ENCODE measurements around the gene KRTAP5-7. TPM values are rescaled to one million over a fixed set of nuclear protein-coding genes. Genes with fewer than 3 reads are reported as not detected.
"Not testable (repeated sequence)": the region's sequence is repeated elsewhere in the genome, so short reads cannot be mapped to it uniquely, and the experiment has no call there.

KRTAP5-7 gene
- polyA plus RNA-seq, 3 donors: 0.03 TPM; not detected in 2

GRCh38 chr11:71525188-71525937, 1.7 kb upstream of the KRTAP5-7 start:
- no peak overlapping the region for H3K27ac ChIP-seq (ENCODE audit: low read depth, low read length)
- WGBS, 3 donors: 65 to 81% (median 65%) methylated on average over 3 of the region's 3 CpGs

DNA sequence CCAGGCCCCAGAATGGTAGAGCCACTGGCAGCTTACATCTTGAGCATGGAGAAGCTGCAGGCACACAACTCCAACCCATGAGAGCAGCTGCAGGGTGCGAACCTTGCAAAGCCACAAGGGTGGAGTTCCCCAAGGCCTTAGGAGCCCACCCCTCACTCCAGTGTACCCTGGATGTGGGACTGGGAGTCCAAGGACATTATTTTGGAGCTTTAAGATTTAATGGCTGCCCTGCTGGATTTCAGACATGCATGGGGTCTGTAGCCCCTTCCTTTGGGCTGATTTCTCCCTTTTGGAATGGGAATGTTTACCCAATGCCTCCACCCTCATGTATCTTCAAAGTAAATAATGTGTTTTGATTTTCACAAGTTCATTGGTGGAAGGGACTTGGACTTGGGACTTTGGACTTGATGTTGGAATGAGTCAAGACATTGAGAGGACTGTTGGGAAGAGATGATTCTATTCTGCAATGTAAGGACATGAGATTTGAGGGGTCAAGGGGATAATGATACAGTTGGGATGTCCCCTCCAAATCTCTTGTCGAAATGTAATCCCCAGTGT, 1.1 kb upstream of the KRTAP5-7 start:
- H3K27ac ChIP-seq (ENCODE audit: low read depth, low read length): no peak overlapping the region
- WGBS, 3 donors: 82 to 93% (median 88%) methylated on average over 2 of the region's 2 CpGs

DNA sequence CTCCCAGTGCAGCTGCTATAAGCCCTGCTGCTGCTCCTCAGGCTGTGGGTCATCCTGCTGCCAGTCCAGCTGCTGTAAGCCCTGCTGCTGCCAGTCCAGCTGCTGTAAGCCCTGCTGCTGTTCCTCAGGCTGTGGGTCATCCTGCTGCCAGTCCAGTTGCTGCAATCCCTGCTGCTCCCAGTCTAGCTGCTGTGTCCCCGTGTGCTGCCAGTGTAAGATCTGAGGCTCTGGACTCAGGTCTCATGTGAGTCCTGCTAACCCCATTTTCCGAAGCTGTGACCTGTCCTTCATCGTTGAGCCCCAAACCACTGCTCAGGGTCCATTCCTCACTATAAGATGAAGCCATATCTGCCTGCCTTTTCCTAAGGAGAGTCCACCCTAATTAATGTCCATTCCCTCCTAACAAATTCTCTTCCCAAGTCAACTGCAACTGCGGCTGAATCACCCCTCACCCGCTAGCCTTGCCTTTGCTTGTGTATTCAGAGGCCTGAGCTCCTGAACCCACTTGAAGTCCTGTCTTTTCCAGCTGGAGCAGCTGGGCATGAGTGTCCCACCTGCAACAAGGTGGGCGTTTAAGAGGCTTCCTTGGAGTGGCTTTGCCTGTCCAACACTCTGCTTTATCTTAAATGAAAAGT, 626 bp downstream of the KRTAP5-7 start:
- WGBS, 3 donors: 85 to 94% (median 93%) methylated on average over 6 of the region's 6 CpGs
- no peak overlapping the region for H3K27ac ChIP-seq (ENCODE audit: low read depth, low read length)

GRCh38 chr11:71530602-71531001, 3.5 kb downstream of the KRTAP5-7 start:
- no peak overlapping the region for H3K27ac ChIP-seq (ENCODE audit: low read depth, low read length)
- WGBS, 3 donors: 83 to 91% (median 88%) methylated on average over 11 of the region's 11 CpGs

GRCh38 chr11:71532036-71532610, 5.1 kb downstream of the KRTAP5-7 start:
- H3K27ac ChIP-seq (ENCODE audit: low read depth, low read length): no peak overlapping the region
- 70 to 85% (median 76%) methylated on average over 10 of the region's 10 CpGs for WGBS, 3 donors

GRCh38 chr11:71534711-71535608, 7.9 kb downstream of the KRTAP5-7 start:
- 32 to 69% (median 69%) methylated on average over 17 of the region's 17 CpGs for WGBS, 3 donors
- not testable (repeated sequence) for H3K27ac ChIP-seq (ENCODE audit: low read depth, low read length)

DNA sequence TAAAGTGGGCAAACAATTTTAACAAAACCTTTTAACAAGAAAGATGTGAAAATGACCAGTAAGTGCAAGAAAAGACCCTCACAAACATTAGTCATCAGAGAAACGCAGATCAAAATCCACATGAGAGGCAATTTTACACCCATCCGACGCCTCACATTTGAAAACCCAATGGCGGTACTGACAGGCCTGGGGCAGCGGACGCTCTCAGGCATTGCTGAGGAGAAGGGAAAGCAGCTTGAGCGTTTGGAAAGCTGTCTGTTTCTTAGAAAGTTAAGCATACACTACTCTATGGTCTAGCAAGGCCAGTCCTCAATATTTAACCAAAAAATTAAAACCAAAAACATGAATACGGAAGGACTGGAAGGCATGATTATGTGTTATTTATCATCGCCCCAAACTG, 8.8 kb downstream of the KRTAP5-7 start:
- no peak overlapping the region for H3K27ac ChIP-seq (ENCODE audit: low read depth, low read length)
- WGBS, 3 donors: 92 to 96% (median 96%) methylated on average over 9 of the region's 9 CpGs

DNA sequence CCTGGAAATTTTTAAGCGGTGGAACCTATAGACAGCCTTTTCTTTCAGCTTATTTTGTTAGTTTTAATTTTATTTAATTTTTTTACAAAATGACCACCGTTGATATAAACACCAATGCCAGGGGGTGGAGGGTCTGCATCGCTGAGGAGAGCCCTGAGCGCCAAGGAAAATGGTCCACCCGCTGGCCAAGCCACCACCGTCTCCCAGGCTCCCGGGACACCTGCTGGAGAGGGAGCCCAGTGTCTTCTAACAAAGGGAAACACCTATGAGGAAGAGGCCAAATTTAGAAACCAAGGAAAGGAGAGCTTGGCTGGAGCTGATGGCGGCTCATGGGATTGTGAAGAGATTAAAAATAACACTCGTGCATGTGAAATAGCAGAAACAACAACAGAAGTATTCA, 10.5 kb downstream of the KRTAP5-7 start:
- 79 to 90% (median 82%) methylated on average over 9 of the region's 9 CpGs for WGBS, 3 donors
- no peak overlapping the region for H3K27ac ChIP-seq (ENCODE audit: low read depth, low read length)

DNA sequence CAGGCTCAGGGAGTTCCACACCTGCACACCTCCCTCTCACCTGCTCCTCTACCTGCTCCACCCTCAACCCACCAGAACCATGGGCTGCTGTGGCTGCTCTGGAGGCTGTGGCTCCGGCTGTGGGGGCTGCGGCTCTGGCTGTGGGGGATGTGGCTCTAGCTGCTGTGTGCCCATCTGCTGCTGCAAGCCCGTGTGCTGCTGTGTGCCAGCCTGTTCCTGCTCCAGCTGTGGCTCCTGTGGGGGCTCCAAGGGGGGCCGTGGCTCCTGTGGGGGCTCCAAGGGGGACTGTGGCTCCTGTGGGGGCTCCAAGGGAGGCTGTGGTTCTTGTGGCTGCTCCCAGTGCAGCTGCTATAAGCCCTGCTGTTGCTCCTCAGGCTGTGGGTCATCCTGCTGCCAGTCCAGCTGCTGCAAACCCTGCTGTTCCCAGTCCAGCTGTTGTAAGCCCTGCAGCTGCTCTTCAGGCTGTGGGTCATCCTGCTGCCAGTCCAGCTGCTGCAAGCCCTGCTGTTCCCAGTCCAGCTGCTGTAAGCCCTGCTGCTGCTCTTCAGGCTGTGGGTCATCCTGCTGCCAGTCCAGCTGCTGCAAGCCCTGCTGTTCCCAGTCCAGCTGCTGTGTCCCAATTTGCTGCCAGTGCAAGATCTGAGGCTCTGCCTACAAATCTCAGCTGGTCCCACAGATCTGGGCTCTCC, 11.1 kb downstream of the KRTAP5-7 start, which contains the start of gene KRTAP5-8:
KRTAP5-8 (plus strand) TSS at position 49 of the 689 bp plus-strand sequence; CDS start at position 80, 31 bp downstream.
- H3K27ac ChIP-seq (ENCODE audit: low read depth, low read length): not testable (repeated sequence)
- 52 to 81% (median 53%) methylated on average over 4 of the region's 4 CpGs for WGBS, 3 donors

- whole genome bisulfite sequencing, 3 donors: 86 to 93% (median 92%) methylated on average over 4 of the region's 4 CpGs
- H3K27ac ChIP-seq (ENCODE audit: low read depth, low read length): no peak overlapping the region
Observed at GRCh38 chr11:71538666-71538990, 11.6 kb downstream of the KRTAP5-7 start.

DNA sequence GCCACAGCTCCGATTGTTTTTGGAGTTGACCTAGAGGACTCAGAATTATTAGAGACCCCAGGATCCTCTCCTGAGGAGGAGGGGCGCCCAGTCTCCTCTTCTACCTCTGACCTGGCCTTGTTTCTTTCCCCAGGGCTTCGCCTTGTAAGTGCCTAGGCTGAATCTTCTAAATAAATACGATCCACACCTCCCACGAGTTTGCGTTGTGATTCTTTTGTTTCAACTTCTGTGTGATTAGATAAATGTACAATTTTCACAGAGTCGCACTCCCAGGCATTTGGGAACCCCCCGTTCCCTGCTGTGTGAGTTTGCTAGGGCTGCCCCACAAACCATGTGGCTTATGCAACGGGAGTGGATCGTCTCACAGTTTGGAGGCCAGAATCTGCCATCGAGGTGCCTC, 11.9 kb downstream of the KRTAP5-7 start:
- WGBS, 3 donors: 85 to 87% (median 86%) methylated on average over 11 of the region's 11 CpGs
- no peak overlapping the region for H3K27ac ChIP-seq (ENCODE audit: low read depth, low read length)

- WGBS, 3 donors: 94 to 98% (median 96%) methylated on average over 11 of the region's 11 CpGs
Observed at GRCh38 chr11:71539971-71540370, 12.9 kb downstream of the KRTAP5-7 start.

DNA sequence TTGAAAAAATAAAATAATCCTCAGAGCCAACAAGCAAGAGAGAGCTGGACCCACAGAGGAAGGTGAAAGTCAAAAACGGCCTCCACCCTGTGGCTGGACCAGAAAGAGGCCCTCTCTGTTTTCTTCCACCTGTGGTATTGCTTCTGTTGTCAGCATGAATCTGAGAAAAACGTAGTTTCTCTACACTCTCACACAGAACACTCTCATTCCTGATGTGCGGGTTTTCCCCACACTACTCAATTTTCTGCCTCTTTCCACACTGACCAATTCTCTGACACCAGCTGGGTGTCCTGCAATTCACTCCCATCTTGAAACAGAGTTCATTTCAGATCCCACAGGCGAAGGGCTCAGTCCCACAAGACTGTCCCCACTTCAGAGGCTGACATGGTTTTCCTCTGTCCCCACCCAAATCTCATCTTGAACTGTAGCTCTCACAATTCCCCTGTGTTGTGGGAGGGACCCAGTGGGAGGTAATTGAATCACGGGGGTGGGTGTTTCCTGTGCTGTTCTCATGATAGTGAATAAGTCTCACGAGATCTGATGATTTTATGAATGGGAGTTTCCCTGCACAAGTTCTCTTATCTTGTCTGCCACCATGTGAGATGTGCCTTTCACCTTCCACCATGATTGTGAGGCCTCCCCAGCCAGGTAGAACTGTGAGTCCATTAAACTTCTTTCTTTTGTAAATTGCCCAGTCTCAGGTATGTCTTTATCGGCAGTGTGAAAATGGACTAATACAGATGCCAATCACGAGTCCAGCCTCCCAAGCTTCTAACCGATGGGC, 13.6 kb downstream of the KRTAP5-7 start:
- 87 to 97% (median 89%) methylated on average over 9 of the region's 9 CpGs for WGBS, 3 donors
- H3K27ac ChIP-seq (ENCODE audit: low read depth, low read length): not testable (repeated sequence)

More at GRCh38 chr11:71539971-71540370, 12.9 kb downstream of the KRTAP5-7 start:
- not testable (repeated sequence) for H3K27ac ChIP-seq (ENCODE audit: low read depth, low read length)

- WGBS, 3 donors: 90 to 92% (median 91%) methylated on average over 7 of the region's 7 CpGs
- H3K27ac ChIP-seq (ENCODE audit: low read depth, low read length): no peak overlapping the region
Observed at GRCh38 chr11:71542382-71542781, 15.3 kb downstream of the KRTAP5-7 start.

- H3K27ac ChIP-seq (ENCODE audit: low read depth, low read length): no peak overlapping the region
- 71 to 77% (median 71%) methylated on average over 15 of the region's 15 CpGs for WGBS, 3 donors
Observed at GRCh38 chr11:71542879-71543777, 16.1 kb downstream of the KRTAP5-7 start.

DNA sequence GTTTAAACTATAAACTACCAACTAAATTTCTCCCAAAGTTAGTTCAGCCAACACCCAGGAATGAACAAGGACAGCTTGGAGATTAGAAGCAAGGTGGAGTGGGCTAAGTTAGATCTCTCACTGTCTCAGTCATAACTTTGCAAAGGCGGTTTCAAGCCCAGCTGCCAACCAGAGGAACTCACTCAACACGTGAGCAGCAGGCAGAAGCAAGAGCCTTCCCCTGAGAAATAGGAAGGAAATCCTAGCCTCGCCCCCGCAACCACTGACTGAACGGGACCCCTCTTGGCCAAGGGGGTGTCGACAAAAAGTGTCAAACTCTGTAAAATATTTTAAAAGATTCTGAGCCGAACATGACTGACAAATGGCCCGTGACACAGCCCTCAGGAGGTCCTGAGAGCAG, 16.8 kb downstream of the KRTAP5-7 start:
- 33 to 74% (median 34%) methylated on average over 8 of the region's 8 CpGs for WGBS, 3 donors
- H3K27ac ChIP-seq (ENCODE audit: low read depth, low read length): no peak overlapping the region
